Measurements from ENCODE around the gene CGREF1. TPM values are rescaled to one million over a fixed set of nuclear protein-coding genes. Genes with fewer than 3 reads are reported as not detected.

CGREF1 gene
- total RNA-seq, 4 donors from 2014 or later, result 4.0 to 8.5 (median 6.2) TPM

- TF ChIP-seq CTCF (IDR thresholded peaks at IDR 0.05; ENCODE audit: low read depth), result no peak
Observed at GRCh38 chr2:27065128-27065527, 53.8 kb downstream of the CGREF1 start.

- no peak for TF ChIP-seq CTCF (IDR thresholded peaks at IDR 0.05; ENCODE audit: low read depth)
Observed at GRCh38 chr2:27060323-27060722, 58.6 kb downstream of the CGREF1 start.

GRCh38 chr2:27059141-27059820 lies 59.6 kb downstream of the CGREF1 start:
- TF ChIP-seq CTCF (IDR thresholded peaks at IDR 0.05; ENCODE audit: low read depth), result no peak

DNA sequence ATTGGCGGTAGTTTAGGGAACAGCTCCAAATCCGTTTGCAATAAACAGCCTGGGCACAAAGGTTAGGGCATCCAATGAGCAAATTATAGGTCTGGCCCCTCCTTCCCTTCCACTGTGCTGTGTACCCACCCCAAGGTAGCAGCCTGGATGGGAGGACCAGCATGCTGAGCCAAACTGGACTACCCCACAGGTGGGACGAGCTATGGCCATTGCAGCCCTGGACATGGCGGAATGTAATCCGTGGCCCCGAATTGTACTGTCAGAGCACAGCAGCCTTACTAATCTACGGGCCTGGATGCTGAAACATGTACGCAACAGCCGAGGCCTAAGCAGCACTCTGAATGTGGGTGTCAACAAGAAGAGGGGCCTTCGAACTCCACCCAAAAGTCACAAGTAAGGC lies 60.7 kb downstream of the CGREF1 start:
- TF ChIP-seq CTCF (IDR thresholded peaks at IDR 0.05; ENCODE audit: low read depth), result no peak

DNA sequence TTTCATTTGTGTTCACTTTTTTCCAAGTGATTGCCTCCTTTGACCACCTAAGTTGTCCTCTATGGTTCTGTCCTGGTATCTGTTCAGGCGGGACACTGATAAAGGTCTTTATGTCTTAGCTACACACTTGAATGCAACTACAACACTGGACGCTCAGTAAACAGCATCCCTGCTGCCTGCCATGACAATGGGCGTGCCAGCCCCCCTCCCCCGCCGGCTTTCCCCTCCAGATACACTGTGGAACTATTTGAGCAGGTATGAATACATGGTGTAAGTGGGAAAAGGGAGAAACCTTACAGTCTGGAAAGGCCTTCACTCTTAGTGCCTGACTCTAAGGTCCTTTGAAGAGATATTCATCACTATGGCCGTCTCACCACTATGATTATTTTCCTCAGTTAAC lies 61.7 kb downstream of the CGREF1 start:
- no peak for TF ChIP-seq CTCF (IDR thresholded peaks at IDR 0.05; ENCODE audit: low read depth)

DNA sequence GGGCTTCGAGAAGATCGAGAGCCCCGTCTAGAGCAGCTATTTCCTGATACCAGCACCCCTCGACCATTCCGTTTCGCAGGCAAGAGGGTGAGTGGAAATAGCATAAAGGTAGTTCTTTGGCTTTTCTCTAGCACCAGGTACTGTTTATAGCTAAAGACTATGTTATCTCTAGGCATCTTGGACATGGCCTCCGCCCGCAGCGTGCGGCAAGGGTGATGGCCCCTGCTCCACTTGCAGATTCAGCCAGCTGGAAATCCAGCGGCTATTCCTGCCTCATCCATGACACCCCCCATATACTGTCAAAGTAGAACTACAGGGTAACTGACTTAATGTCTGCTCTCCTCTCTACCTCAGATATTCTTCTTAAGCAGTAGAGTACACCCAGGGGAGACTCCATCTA lies 64.2 kb downstream of the CGREF1 start:
- TF ChIP-seq CTCF (IDR thresholded peaks at IDR 0.05; ENCODE audit: low read depth), result no peak

DNA sequence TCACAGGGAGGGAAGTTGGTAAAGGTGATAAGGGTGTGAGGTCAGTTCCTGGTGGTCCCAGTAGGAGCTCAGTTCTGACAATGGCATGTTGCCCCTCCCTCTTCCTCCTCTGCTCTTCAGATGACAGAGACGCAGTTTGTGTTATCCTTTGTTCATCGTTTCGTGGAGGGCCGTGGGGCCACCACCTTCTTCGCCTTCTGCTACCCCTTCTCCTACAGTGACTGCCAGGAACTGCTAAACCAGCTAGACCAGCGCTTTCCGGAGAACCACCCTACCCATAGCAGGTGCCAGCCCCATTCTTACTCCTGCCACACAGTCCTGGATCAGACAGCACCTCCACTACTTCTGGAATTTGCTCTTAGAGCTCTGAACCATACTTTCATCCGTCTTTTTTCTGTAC lies 65.2 kb downstream of the CGREF1 start:
- TF ChIP-seq CTCF (IDR thresholded peaks at IDR 0.05; ENCODE audit: low read depth), result no peak

Data from subcutaneous adipose tissue (tissue), 4 donors.